GM23338 (cell line): ENCODE results near the gene MYO3B. TPM values are rescaled to one million over a fixed set of nuclear protein-coding genes. Genes with fewer than 3 reads are reported as not detected.

ENCODE experiments used
- ATAC-seq: fragments of 200-7000 bp; cut with Tn5 transposase; 3 replicates; pipeline ENCODE4 v1.9.1; 2020
- DNase-seq: peaks from one replicate; pipeline ENCODE4 v3.0.0-alpha.2; 2015; ENCODE audit warnings: low spot score
- H2AFZ ChIP-seq: fragments of 200-600 bp; sonication (generic); 2 replicates; pipeline ENCODE4 v1.8.0; 2016; ENCODE audit warnings: antibody characterized with exemption, mild to moderate bottlenecking, moderate library complexity
- H3F3A ChIP-seq: fragments of 200-600 bp; sonication (generic); replicated peaks from 2 replicates; pipeline ENCODE4 v1.8.0; 2017; ENCODE audit warnings: antibody characterized with exemption, mixed run types, low read depth
- H3K27ac ChIP-seq: fragments of 200-600 bp; sonication (generic); 2 replicates; pipeline ENCODE4 v1.6.1; 2016; ENCODE audit warnings: low read depth
- H3K27me3 ChIP-seq: fragments of 200-600 bp; sonication (generic); 2 replicates; pipeline ENCODE4 v1.8.0; 2016; ENCODE audit warnings: mild to moderate bottlenecking, mixed run types, moderate library complexity; ENCODE audit not compliant: insufficient read depth
- H3K36me3 ChIP-seq: fragments of 200-600 bp; sonication (generic); 2 replicates; pipeline ENCODE4 v1.8.0; 2016; ENCODE audit warnings: mild to moderate bottlenecking; ENCODE audit not compliant: insufficient read depth
- H3K4me1 ChIP-seq: fragments of 200-600 bp; sonication (generic); 2 replicates; pipeline ENCODE4 v1.8.0; 2016; ENCODE audit warnings: mild to moderate bottlenecking, moderate library complexity; ENCODE audit not compliant: insufficient read depth
- H3K4me2 ChIP-seq: fragments of 200-600 bp; sonication (generic); 2 replicates; pipeline ENCODE4 v1.7.1; 2017; ENCODE audit warnings: mixed run types
- H3K4me3 ChIP-seq: fragments of 200-600 bp; sonication (generic); 2 replicates; pipeline ENCODE4 v1.6.1; 2016; ENCODE audit warnings: mixed run types
- H3K79me2 ChIP-seq: fragments of 200-600 bp; sonication (generic); replicated peaks from 2 replicates; pipeline ENCODE4 v1.8.0; 2017; ENCODE audit warnings: mild to moderate bottlenecking; ENCODE audit not compliant: insufficient read depth
- H3K9me2 ChIP-seq: fragments of 200-600 bp; sonication (generic); 2 replicates; pipeline ENCODE4 v1.8.0; 2017; ENCODE audit not compliant: insufficient read depth
- H4K20me1 ChIP-seq: fragments of 200-600 bp; sonication (generic); replicated peaks from 2 replicates; pipeline ENCODE4 v1.8.0; 2017; ENCODE audit warnings: mild to moderate bottlenecking; ENCODE audit not compliant: insufficient read depth
- H3K27ac Mint-ChIP-seq: 2 replicates; pipeline ENCODE4 v1.8.0; 2020; ENCODE audit warnings: inconsistent platforms, mild to moderate bottlenecking, moderate library complexity, mixed read lengths
- H3K27me3 Mint-ChIP-seq: 3 replicates; pipeline ENCODE4 v1.8.0; 2022; ENCODE audit warnings: low read depth, mild to moderate bottlenecking, moderate library complexity, mixed read lengths, inconsistent platforms; ENCODE audit not compliant: insufficient read depth, poor library complexity
- H3K36me3 Mint-ChIP-seq: 3 replicates; pipeline ENCODE4 v1.8.0; 2021; ENCODE audit warnings: low read depth, mild to moderate bottlenecking, inconsistent platforms, moderate library complexity, mixed read lengths
- H3K4me1 Mint-ChIP-seq: 3 replicates; pipeline ENCODE4 v1.8.0; 2020; ENCODE audit warnings: mild to moderate bottlenecking, inconsistent platforms, mixed read lengths
- H3K4me3 Mint-ChIP-seq: 3 replicates; pipeline ENCODE4 v1.8.0; 2021; ENCODE audit warnings: moderate library complexity, mild to moderate bottlenecking, inconsistent platforms, mixed read lengths
- H3K9me3 Mint-ChIP-seq: 3 replicates; pipeline ENCODE4 v1.8.0; 2020; ENCODE audit warnings: moderate library complexity, mild to moderate bottlenecking, inconsistent platforms, mixed read lengths
- CREB1 ChIP-seq: fragments of 250-450 bp; sonication (Bioruptor Pico); IDR thresholded peaks from 2 replicates; pipeline ENCODE4 v1.5.0; 2020; ENCODE audit warnings: low read depth, mild to moderate bottlenecking, moderate library complexity
- CTCF ChIP-seq, 2 experiments: fragments of 200-600 bp in 1 of 2; sonication (generic) in 1 of 2; conservative IDR thresholded peaks; 2 replicates each; pipeline versions ENCODE4 v1.5.1 to v1.6.1; 2016 to 2017; ENCODE audit warnings: antibody characterized with exemption in 2 of 2, low read depth in 2 of 2, mild to moderate bottlenecking in 2 of 2, moderate library complexity in 1 of 2
- ETS1 ChIP-seq: IDR thresholded peaks from 2 replicates; pipeline ENCODE4 v1.6.1; 2016; ENCODE audit warnings: antibody characterized with exemption
- EZH2 ChIP-seq: fragments of 200-600 bp; sonication (generic); IDR thresholded peaks from one replicate; pipeline ENCODE4 v1.8.0; 2017; ENCODE audit warnings: antibody characterized with exemption, mild to moderate bottlenecking, low read depth; ENCODE audit not compliant: unreplicated experiment
- EZH2phosphoT487 ChIP-seq: fragments of 200-600 bp; sonication (generic); IDR thresholded peaks from one replicate; pipeline ENCODE4 v1.8.1; 2018; ENCODE audit warnings: antibody characterized with exemption; ENCODE audit not compliant: unreplicated experiment
- JUNB ChIP-seq: IDR thresholded peaks from one replicate; pipeline ENCODE4 v1.6.1; 2016; ENCODE audit warnings: antibody characterized with exemption; ENCODE audit not compliant: unreplicated experiment
- NANOG ChIP-seq: IDR thresholded peaks from 2 replicates; pipeline ENCODE4 v1.6.1; 2016; ENCODE audit warnings: antibody characterized with exemption, borderline replicate concordance
- STAT1 ChIP-seq: IDR thresholded peaks from one replicate; pipeline ENCODE4 v1.6.1; 2016; ENCODE audit warnings: antibody characterized with exemption; ENCODE audit not compliant: unreplicated experiment
- ZNF114 ChIP-seq: fragments of 250-450 bp; sonication (Bioruptor Pico); IDR thresholded peaks from 2 replicates; pipeline ENCODE4 v1.5.0; 2020; ENCODE audit warnings: mild to moderate bottlenecking, moderate library complexity
- ZNF331 ChIP-seq: fragments of 250-450 bp; sonication (Bioruptor Pico); IDR thresholded peaks from 2 replicates; pipeline ENCODE4 v1.5.0; 2020; ENCODE audit warnings: low read depth, mild to moderate bottlenecking, moderate library complexity
- polyA plus RNA-seq: library from polyadenylated mRNA; unstranded; fragments of >200 nt; fragmentation: Nextera tagmentation; extraction: Ambion mirVana; gene quantifications from 2 replicates; pipeline ENCODE4 v1.2.1, GENCODE V29; 2016
- total RNA-seq: library from RNA; depleted of rRNA; stranded (reverse); fragments of >200 nt; shearing (Covaris generic); gene quantifications from 2 replicates; pipeline ENCODE4 v1.2.3, GENCODE V29; 2014
- TF ChIP-seq, protein P1 (sequence below): IDR thresholded peaks from one replicate; pipeline ENCODE4 v1.6.1; 2018; ENCODE audit warnings: antibody characterized with exemption; ENCODE audit not compliant: unreplicated experiment

Gene MYO3B
- total and polyA plus RNA-seq, 2 experiments from 2014 or later = 0.42 TPM; not detected in 1

DNA sequence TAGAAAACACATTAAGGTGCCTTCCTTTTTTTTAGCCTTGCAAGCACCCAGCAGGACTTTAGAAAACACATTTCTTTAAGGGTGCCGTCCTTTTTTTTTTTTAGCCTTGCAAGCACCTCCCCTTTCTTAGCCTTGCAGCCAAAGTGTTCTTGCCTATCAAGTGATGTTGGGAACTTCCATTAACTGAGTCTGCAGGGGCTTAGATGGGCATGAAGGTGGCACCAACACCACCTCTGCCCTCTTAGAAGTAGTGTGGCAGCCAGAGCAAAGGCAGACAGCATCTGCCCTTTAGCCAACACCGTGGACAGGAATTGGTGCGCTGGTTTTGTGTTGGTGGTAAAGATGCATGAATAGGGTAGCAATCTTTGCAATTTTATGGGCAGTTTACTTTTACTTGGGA is 325.6 kb downstream of the MYO3B start:
- no peak overlapping the region for H3K27ac Mint-ChIP-seq
- peaks cover 67% of the 10 kb centered on the region for H3K4me1 Mint-ChIP-seq

More for the DNA sequence above, 325.6 kb downstream of the MYO3B start:
- Mint-ChIP-seq H3K36me3 (no peaks in the 10 kb centered on the region), H3K27me3 (peaks cover 6% of the 10 kb centered on the region), H3K9me3 (no peaks in the 10 kb centered on the region), H3K4me3 (no peak overlapping the region)
- DNase-seq (no peak), ATAC-seq (no peak; the same call in 2 of the 3 replicates)
- H3K27me3 ChIP-seq = no peaks in the 10 kb centered on the region; the same call in 1 of the 2 replicates
- no peaks in the 10 kb centered on the region for H3K36me3 ChIP-seq
- no peaks in the 10 kb centered on the region for H4K20me1 ChIP-seq
- peaks cover 65% of the 10 kb centered on the region for H3K4me1 ChIP-seq
- TF ChIP-seq ZNF331 (CRISPR knock-in tag) (no peak), NANOG (no peak), JUNB (no peak), STAT1 (no peak), CREB1 (CRISPR knock-in tag) (no peak), ZNF114 (no peak), CTCF (conservative IDR thresholded peaks at IDR 0.05; ENCODE audit: low read depth in 2 of 2) (no peak), EZH2 (no peak), ETS1 (no peak), EZH2phosphoT487 (no peak)
- TF ChIP-seq, protein P1, sequence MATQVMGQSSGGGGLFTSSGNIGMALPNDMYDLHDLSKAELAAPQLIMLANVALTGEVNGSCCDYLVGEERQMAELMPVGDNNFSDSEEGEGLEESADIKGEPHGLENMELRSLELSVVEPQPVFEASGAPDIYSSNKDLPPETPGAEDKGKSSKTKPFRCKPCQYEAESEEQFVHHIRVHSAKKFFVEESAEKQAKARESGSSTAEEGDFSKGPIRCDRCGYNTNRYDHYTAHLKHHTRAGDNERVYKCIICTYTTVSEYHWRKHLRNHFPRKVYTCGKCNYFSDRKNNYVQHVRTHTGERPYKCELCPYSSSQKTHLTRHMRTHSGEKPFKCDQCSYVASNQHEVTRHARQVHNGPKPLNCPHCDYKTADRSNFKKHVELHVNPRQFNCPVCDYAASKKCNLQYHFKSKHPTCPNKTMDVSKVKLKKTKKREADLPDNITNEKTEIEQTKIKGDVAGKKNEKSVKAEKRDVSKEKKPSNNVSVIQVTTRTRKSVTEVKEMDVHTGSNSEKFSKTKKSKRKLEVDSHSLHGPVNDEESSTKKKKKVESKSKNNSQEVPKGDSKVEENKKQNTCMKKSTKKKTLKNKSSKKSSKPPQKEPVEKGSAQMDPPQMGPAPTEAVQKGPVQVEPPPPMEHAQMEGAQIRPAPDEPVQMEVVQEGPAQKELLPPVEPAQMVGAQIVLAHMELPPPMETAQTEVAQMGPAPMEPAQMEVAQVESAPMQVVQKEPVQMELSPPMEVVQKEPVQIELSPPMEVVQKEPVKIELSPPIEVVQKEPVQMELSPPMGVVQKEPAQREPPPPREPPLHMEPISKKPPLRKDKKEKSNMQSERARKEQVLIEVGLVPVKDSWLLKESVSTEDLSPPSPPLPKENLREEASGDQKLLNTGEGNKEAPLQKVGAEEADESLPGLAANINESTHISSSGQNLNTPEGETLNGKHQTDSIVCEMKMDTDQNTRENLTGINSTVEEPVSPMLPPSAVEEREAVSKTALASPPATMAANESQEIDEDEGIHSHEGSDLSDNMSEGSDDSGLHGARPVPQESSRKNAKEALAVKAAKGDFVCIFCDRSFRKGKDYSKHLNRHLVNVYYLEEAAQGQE = no peak
- peaks cover 10% of the 10 kb centered on the region; the same call in 1 of the 2 replicates for H3F3A ChIP-seq
- no peaks in the 10 kb centered on the region for H3K9me2 ChIP-seq
- H3K4me2 ChIP-seq = peak overlapping the region; percentile 73
- H2AFZ ChIP-seq = no peak overlapping the region; the same call in 1 of the 2 replicates
- H3K27ac ChIP-seq = peak overlapping the region; percentile 23; the same call in 1 of the 2 replicates
- no peaks in the 10 kb centered on the region for H3K79me2 ChIP-seq
- no peak overlapping the region; the same call in 1 of the 2 replicates for H3K4me3 ChIP-seq
